Suprapubic skin (tissue), 4 donors: ENCODE measurements around the gene MRPL57. TPM values are rescaled to one million over a fixed set of nuclear protein-coding genes. Genes with fewer than 3 reads are reported as not detected.
"Not testable (repeated sequence)": the region's sequence is repeated elsewhere in the genome, so short reads cannot be mapped to it uniquely, and the experiment has no call there.

ENCODE experiments used
- DNase-seq, 2 donors: peaks; one replicate each; pipeline ENCODE4 v3.0.0-alpha.2; 2019; ENCODE audit warnings: low spot score in 2 of 2
- H3K27ac ChIP-seq: fragments of 200-600 bp; sonication (generic); one replicate; pipeline ENCODE4 v1.5.1; 2019
- H3K27me3 ChIP-seq: fragments of 200-600 bp; sonication (generic); one replicate; pipeline ENCODE4 v1.5.1; 2019
- H3K36me3 ChIP-seq: fragments of 200-600 bp; sonication (generic); one replicate; pipeline ENCODE4 v1.5.1; 2019
- H3K4me1 ChIP-seq: fragments of 200-600 bp; sonication (generic); one replicate; pipeline ENCODE4 v1.5.1; 2019
- H3K4me3 ChIP-seq: fragments of 200-600 bp; sonication (generic); one replicate; pipeline ENCODE4 v1.5.1; 2019; ENCODE audit warnings: mild to moderate bottlenecking
- H3K9me3 ChIP-seq: fragments of 200-600 bp; sonication (generic); one replicate; pipeline ENCODE4 v1.5.1; 2019
- EP300 ChIP-seq: sonication (generic); formaldehyde crosslinking; IDR thresholded peaks from one replicate; pipeline ENCODE4 v1.6.1; 2017; ENCODE audit warnings: antibody characterized with exemption
- POLR2A ChIP-seq, 2 donors: fragments of 450-650 bp; IDR thresholded peaks; one replicate each; pipeline ENCODE4 v1.6.1; 2017; ENCODE audit warnings: antibody characterized with exemption in 2 of 2, mild to moderate bottlenecking in 2 of 2, moderate library complexity in 2 of 2
- POLR2AphosphoS5 ChIP-seq, 3 donors: sonication (generic); formaldehyde crosslinking; IDR thresholded peaks; one replicate each; pipeline ENCODE4 v1.6.1; 2017; ENCODE audit warnings: antibody characterized with exemption in 3 of 3
- WGBS: methylation state at CpG from one replicate; pipeline ENCODE4 v1.1.5; 2018; 5-methylcytosine and 5-hydroxymethylcytosine counted together
- total RNA-seq, 4 donors: library from RNA; depleted of rRNA; stranded (reverse); fragments of >200 nt; gene quantifications; one replicate each; pipeline ENCODE4 v1.1.0, GENCODE V29; 2016
- TF ChIP-seq, protein P1 (sequence below), 2 donors: fragments of 200-600 bp in 1 of 2; fragments of 450-650 bp in 1 of 2; sonication (generic) in 1 of 2; IDR thresholded peaks; one replicate each; pipeline ENCODE4 v1.5.1; 2016 to 2019; ENCODE audit warnings: antibody characterized with exemption in 2 of 2, mild to moderate bottlenecking in 1 of 2, moderate library complexity in 1 of 2

Gene MRPL57
- total RNA-seq, 4 donors from 2014 or later = 17.0 to 29.1 (median 24.6) TPM

DNA sequence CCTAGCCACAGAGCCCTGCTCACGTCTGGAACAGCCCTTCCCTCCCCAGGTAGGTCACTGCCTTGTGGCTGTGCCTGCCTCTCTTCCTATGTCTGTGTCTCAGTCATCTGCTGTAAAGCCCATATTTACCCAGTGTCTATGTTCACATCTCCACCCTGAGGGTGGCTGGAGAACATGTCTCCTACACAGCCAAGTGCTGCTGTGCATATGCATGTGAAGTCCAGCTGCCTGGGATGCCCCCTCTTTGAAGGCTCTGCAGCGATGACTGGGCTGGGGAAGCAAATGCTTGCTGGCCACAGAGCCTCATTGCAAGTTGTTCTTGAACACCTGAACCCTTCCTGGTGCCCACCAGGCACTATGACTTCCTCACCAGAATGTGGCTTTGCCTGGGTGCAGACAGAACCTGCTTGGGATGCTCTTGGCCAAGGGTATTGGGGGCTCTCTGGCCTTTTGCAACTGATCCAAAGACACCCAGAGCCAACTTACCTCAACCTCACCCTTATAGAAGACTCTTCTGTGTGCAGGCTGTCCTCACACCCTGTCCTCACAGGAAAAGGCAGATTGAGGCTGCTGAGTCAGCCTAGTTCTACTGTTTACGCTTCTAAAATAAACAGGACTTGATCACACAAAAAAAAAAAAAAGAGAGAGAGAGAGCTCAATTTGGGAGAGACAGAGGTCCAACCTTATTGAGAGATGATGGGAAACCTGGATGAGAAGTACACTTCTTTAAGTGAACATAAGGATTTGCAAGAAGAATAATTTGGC lies 26.5 kb downstream of the MRPL57 start:
- no peak overlapping the region for H3K4me3 ChIP-seq
- H3K27me3 ChIP-seq = no peaks in the 10 kb centered on the region
- H3K9me3 ChIP-seq = no peaks in the 10 kb centered on the region
- WGBS = 81% methylated on average over 3 of the region's 3 CpGs
- no peaks in the 10 kb centered on the region for H3K4me1 ChIP-seq
- DNase-seq = no peak
- TF ChIP-seq POLR2A (IDR thresholded peaks at IDR 0.05) (no peak), POLR2AphosphoS5 (IDR thresholded peaks at IDR 0.05) (no peak), EP300 (no peak)
- TF ChIP-seq, protein P1, sequence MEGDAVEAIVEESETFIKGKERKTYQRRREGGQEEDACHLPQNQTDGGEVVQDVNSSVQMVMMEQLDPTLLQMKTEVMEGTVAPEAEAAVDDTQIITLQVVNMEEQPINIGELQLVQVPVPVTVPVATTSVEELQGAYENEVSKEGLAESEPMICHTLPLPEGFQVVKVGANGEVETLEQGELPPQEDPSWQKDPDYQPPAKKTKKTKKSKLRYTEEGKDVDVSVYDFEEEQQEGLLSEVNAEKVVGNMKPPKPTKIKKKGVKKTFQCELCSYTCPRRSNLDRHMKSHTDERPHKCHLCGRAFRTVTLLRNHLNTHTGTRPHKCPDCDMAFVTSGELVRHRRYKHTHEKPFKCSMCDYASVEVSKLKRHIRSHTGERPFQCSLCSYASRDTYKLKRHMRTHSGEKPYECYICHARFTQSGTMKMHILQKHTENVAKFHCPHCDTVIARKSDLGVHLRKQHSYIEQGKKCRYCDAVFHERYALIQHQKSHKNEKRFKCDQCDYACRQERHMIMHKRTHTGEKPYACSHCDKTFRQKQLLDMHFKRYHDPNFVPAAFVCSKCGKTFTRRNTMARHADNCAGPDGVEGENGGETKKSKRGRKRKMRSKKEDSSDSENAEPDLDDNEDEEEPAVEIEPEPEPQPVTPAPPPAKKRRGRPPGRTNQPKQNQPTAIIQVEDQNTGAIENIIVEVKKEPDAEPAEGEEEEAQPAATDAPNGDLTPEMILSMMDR (IDR thresholded peaks at IDR 0.05) = no peak
- H3K27ac ChIP-seq = no peak overlapping the region
- no peaks in the 10 kb centered on the region for H3K36me3 ChIP-seq

DNA sequence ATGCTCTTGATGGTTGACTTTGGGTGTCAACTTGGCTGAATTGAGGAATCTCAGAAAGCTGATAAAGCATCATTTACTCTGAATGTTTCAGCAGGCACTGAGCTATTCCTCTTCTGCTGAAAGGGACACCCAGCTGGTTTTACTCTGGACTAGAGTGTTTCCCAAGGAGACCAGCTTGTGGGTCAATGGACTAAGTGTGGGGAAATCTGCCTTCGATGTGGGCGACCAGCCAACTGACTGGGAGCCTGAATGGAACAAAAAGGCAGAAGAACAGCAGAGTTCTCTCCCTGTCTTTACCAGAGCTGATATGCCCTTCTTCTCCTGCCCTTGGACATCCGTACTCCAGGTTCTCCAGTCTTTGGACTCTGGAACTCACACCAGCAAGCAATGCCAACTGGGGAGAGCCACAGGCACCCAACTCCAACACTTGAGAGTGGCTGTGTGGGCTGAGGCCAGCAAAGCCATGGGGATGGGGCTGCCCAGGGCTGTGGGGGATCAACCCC lies 32.2 kb downstream of the MRPL57 start:
- TF ChIP-seq EP300 (no peak), POLR2A (IDR thresholded peaks at IDR 0.05) (no peak), POLR2AphosphoS5 (IDR thresholded peaks at IDR 0.05) (no peak)
- TF ChIP-seq, protein P1 (IDR thresholded peaks at IDR 0.05) = no peak
- H3K4me3 ChIP-seq = no peak overlapping the region
- DNase-seq = no peak
- no peak overlapping the region for H3K27ac ChIP-seq
- H3K9me3 ChIP-seq = no peaks in the 10 kb centered on the region
- 84% methylated on average over 3 of the region's 3 CpGs for WGBS
- H3K27me3 ChIP-seq = peaks cover 4% of the 10 kb centered on the region
- no peaks in the 10 kb centered on the region for H3K36me3 ChIP-seq
- no peaks in the 10 kb centered on the region for H3K4me1 ChIP-seq

DNA sequence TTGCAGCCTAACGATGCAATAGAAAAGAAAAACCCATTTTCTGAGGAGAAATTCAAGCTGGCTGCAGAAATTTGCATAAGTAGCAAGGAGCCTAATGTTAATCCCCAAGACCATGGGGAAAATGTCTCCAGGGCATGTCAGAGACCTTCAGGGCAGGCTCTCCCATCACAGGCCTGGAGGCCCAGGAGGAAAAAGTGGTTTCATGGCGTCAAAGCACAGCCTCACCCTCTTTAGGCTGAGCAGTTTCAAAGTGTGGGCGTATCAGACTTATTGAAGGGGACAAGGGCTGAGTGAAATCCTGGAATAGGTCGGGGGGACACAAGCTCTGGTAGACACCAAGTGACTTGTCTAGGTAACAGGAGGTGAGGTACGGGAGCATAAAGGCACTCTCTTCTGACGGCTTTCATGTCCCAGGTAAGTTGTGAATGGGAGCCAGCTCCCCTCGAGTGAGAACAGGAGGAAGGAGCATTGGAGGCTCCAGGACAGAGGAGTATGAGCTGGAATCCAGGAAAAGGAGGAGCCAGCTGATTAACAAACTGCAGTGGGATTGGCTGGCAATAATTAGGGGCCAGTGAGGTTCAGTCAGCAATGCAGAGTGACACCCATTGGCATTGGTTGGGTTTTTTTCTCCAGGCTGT lies 35.8 kb downstream of the MRPL57 start:
- TF ChIP-seq, protein P1 (IDR thresholded peaks at IDR 0.05) = no peak
- TF ChIP-seq POLR2AphosphoS5 (IDR thresholded peaks at IDR 0.05) (no peak), EP300 (no peak), POLR2A (IDR thresholded peaks at IDR 0.05) (no peak)
- 87% methylated on average over 7 of the region's 7 CpGs for WGBS
- Histone ChIP-seq H3K4me1 (no peaks in the 10 kb centered on the region), H3K36me3 (no peaks in the 10 kb centered on the region), H3K27ac (no peak overlapping the region), H3K4me3 (no peak overlapping the region), H3K27me3 (peaks cover 6% of the 10 kb centered on the region), H3K9me3 (no peaks in the 10 kb centered on the region)
- DNase-seq = no peak

DNA sequence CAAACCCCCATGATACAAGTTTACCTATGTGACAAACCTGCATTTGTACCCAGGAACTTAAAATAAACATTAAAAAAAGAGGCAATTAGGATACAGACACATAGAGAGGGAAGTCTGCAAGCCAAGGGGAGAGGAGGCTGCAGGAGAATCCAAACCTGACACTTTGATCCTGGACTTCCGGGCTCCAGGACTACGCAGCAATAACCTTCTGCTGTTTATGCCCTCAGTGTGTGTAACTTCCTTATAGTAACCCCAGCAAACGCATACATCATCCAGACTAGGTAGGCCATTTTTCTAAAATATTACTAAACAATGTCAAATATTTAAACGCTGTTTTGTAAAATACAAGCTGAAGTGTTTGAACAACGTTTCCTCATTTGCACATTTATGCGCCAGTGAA lies 39.0 kb downstream of the MRPL57 start:
- not testable (repeated sequence) for DNase-seq, H3K27me3 ChIP-seq
- WGBS = 82% methylated on average over 6 of the region's 6 CpGs

DNA sequence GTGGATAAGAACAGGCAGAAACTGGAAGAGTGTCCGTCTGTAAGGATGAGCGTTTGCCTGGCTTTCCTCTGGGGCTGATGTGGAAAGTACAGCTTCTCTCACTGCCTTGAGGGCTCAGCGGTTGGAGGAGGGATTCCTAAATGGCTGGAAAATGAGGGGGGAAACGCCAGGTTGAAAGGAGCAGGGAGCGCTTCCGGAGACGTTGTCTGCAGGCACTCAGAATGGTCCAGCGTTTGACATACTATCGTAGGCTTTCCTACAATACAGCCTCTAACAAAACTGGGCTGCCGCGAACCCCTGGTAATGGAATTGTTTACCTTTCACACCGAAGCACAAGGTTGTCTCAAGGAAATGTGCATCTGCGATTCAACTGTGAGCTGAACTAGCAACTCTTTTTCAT lies 39.9 kb downstream of the MRPL57 start:
- Histone ChIP-seq H3K27ac (no peak overlapping the region), H3K4me3 (no peak overlapping the region), H3K4me1 (no peaks in the 10 kb centered on the region), H3K36me3 (no peaks in the 10 kb centered on the region), H3K9me3 (no peaks in the 10 kb centered on the region), H3K27me3 (peaks cover 6% of the 10 kb centered on the region)
- no peak for DNase-seq
- TF ChIP-seq POLR2A (IDR thresholded peaks at IDR 0.05) (no peak), EP300 (no peak), POLR2AphosphoS5 (IDR thresholded peaks at IDR 0.05) (no peak)
- TF ChIP-seq, protein P1 (IDR thresholded peaks at IDR 0.05) = no peak
- WGBS = 25% methylated on average over 13 of the region's 13 CpGs

More for the DNA sequence above, 39.0 kb downstream of the MRPL57 start:
- not testable (repeated sequence) for H3K27ac ChIP-seq, H3K4me3 ChIP-seq, H3K4me1 ChIP-seq, H3K36me3 ChIP-seq, H3K9me3 ChIP-seq
